ENCODE data around the gene LOX. TPM values are rescaled to one million over a fixed set of nuclear protein-coding genes. Genes with fewer than 3 reads are reported as not detected.

The LOX gene
- total RNA-seq, 1 experiment from 2014 or later: 0.79 TPM

- Histone ChIP-seq H3K27ac (ENCODE audit: insufficient read length, low read depth, low read length) (no peak overlapping the region), H3K9ac (ENCODE audit: extremely low read depth, insufficient read length, low read length) (no peak overlapping the region), H3T11ph (ENCODE audit: low read length) (no peak overlapping the region), H3K79me1 (ENCODE audit: insufficient read depth, low read depth, low read length, poor library complexity, severe bottlenecking) (no peaks in the 10 kb centered on the region), H2BK120ac (ENCODE audit: low read depth, low read length, poor library complexity, severe bottlenecking) (no peak overlapping the region), H3K4ac (ENCODE audit: low read depth, low read length) (no peak overlapping the region), H2BK15ac (ENCODE audit: low read depth, low read length) (no peak overlapping the region), H3K14ac (ENCODE audit: insufficient read depth, low read length) (no peak overlapping the region), H4K5ac (ENCODE audit: insufficient read length, low read depth, low read length) (no peak overlapping the region), H4K91ac (ENCODE audit: insufficient read length, low read depth, low read length) (no peak overlapping the region), H3K79me2 (ENCODE audit: insufficient read depth, low read length) (no peaks in the 10 kb centered on the region), H3K4me2 (ENCODE audit: insufficient read depth, insufficient read length, low read length) (no peak overlapping the region), H2AK5ac (ENCODE audit: insufficient read length, low read length) (no peak overlapping the region), H3K9me3 (ENCODE audit: control insufficient read depth, low read depth, low read length) (no peaks in the 10 kb centered on the region), H2AFZ (ENCODE audit: low read length) (no peak overlapping the region), H2BK12ac (ENCODE audit: insufficient read length, low read depth, low read length) (no peak overlapping the region), H3K56ac (ENCODE audit: insufficient read length, low read depth, low read length) (no peak overlapping the region), H3K27me3 (ENCODE audit: insufficient read depth, low read length) (no peaks in the 10 kb centered on the region), H3K18ac (ENCODE audit: insufficient read length, low read depth, low read length) (no peak overlapping the region), H4K8ac (replicated peaks; ENCODE audit: insufficient read length, low read depth, low read length) (no peak overlapping the region), H2BK5ac (ENCODE audit: insufficient read length, low read length) (no peak overlapping the region), H2BK20ac (ENCODE audit: low read depth, low read length, poor library complexity, severe bottlenecking) (no peak overlapping the region), H4K20me1 (ENCODE audit: control insufficient read depth, insufficient read depth, insufficient read length) (no peaks in the 10 kb centered on the region), H3K4me1 (ENCODE audit: insufficient read depth, low read length) (no peaks in the 10 kb centered on the region), H3K23ac (ENCODE audit: insufficient read length, low read depth, low read length) (no peak overlapping the region), H3K23me2 (ENCODE audit: insufficient read length, low read depth, low read length, poor library complexity, severe bottlenecking) (no peaks in the 10 kb centered on the region)
- H3K36me3 Mint-ChIP-seq (ENCODE audit: insufficient read depth in 1 of 3, low read depth in 3 of 3): no peaks in the 10 kb centered on the region
- DNase-seq: no peak
- H3K27me3 Mint-ChIP-seq (ENCODE audit: low read depth): no peaks in the 10 kb centered on the region
- TF ChIP-seq, protein P1, sequence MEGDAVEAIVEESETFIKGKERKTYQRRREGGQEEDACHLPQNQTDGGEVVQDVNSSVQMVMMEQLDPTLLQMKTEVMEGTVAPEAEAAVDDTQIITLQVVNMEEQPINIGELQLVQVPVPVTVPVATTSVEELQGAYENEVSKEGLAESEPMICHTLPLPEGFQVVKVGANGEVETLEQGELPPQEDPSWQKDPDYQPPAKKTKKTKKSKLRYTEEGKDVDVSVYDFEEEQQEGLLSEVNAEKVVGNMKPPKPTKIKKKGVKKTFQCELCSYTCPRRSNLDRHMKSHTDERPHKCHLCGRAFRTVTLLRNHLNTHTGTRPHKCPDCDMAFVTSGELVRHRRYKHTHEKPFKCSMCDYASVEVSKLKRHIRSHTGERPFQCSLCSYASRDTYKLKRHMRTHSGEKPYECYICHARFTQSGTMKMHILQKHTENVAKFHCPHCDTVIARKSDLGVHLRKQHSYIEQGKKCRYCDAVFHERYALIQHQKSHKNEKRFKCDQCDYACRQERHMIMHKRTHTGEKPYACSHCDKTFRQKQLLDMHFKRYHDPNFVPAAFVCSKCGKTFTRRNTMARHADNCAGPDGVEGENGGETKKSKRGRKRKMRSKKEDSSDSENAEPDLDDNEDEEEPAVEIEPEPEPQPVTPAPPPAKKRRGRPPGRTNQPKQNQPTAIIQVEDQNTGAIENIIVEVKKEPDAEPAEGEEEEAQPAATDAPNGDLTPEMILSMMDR (conservative IDR thresholded peaks at IDR 0.05): no peak
- H3K27ac Mint-ChIP-seq: no peak overlapping the region
- WGBS (ENCODE audit: extremely low coverage, insufficient read length, low lambda C conversion rate): no CpG with 5 or more reads among the region's 5 CpGs
- H3K4me3 Mint-ChIP-seq: no peak overlapping the region
- H3K9me3 Mint-ChIP-seq: no peaks in the 10 kb centered on the region
- H3K4me1 Mint-ChIP-seq: peaks cover 0 to 7% of the 10 kb centered on the region in 2 experiments; a peak in 2 of 4 replicates
These were observed 33.4 kb upstream of the LOX start for GRCh38 chr5:122111460-122111859.
